Tibial artery (tissue), 4 donors: ENCODE results near the gene TTC22.

Experiments used
- DNase-seq, 2 donors: peaks; one replicate each; pipeline ENCODE4 v3.0.0-alpha.2; 2019
- H3K27ac ChIP-seq, 2 donors: fragments of 200-600 bp; sonication (generic) in 1 of 2; 1 replicate in 1 of 2; 2 replicates in 1 of 2; pipeline ENCODE4 v1.5.1; 2018 to 2019; ENCODE audit warnings: mild to moderate bottlenecking in 1 of 2
- H3K27me3 ChIP-seq, 2 donors: fragments of 200-600 bp; sonication (generic) in 1 of 2; one replicate each; pipeline versions ENCODE4 v1.5.1 to v1.6.0; 2016 to 2019
- H3K36me3 ChIP-seq, 3 donors: fragments of 200-600 bp; sonication (generic) in 2 of 3; one replicate each; pipeline ENCODE4 v1.5.1; 2016 to 2019; ENCODE audit warnings: mild to moderate bottlenecking in 2 of 3
- H3K4me1 ChIP-seq, 4 donors: fragments of 200-600 bp; sonication (generic) in 2 of 4; 1 replicate in 3 of 4; 2 replicates in 1 of 4; pipeline ENCODE4 v1.5.1; 2016 to 2019
- H3K4me3 ChIP-seq, 2 donors: fragments of 200-600 bp; sonication (generic) in 1 of 2; 1 replicate in 1 of 2; 2 replicates in 1 of 2; pipeline ENCODE4 v1.5.1; 2018 to 2019; ENCODE audit warnings: mild to moderate bottlenecking in 2 of 2
- H3K9me3 ChIP-seq, 3 donors: fragments of 200-600 bp; sonication (generic) in 1 of 3; one replicate each; pipeline ENCODE4 v1.5.1; 2016 to 2019
- CTCF ChIP-seq, 2 experiments: fragments of 200-600 bp in 1 of 2; fragments of 450-650 bp in 1 of 2; IDR thresholded peaks; one replicate each; pipeline ENCODE4 v1.5.1; 2017 to 2019; ENCODE audit warnings: antibody characterized with exemption in 2 of 2, mild to moderate bottlenecking in 1 of 2, moderate library complexity in 1 of 2
- intact Hi-C: fragments of 100-400 bp; cut with DNase I; formaldehyde crosslinking; loops from one replicate; pipeline ENCODE4 v1.15.0; 2023; ENCODE audit warnings: low total_unique reads

The TTC22 gene

GRCh38 chr1:54787604-54788003 is 13.5 kb downstream of the TTC22 start:
- TF ChIP-seq CTCF (IDR thresholded peaks at IDR 0.05), result no peak
- peaks cover 0 to 56% of the 10 kb centered on the region in 2 donors for H3K27me3 ChIP-seq
- intact Hi-C loops, result no loop called here
- peaks cover 0 to 8% (median 7%) of the 10 kb centered on the region in 3 donors for H3K9me3 ChIP-seq
- H3K4me1 ChIP-seq, result no peaks in the 10 kb centered on the region
- H3K27ac ChIP-seq, result no peak overlapping the region
- H3K4me3 ChIP-seq, result no peak overlapping the region
- peaks cover 0 to 5% (median 0%) of the 10 kb centered on the region in 3 donors for H3K36me3 ChIP-seq
- DNase-seq, result no peak

DNA sequence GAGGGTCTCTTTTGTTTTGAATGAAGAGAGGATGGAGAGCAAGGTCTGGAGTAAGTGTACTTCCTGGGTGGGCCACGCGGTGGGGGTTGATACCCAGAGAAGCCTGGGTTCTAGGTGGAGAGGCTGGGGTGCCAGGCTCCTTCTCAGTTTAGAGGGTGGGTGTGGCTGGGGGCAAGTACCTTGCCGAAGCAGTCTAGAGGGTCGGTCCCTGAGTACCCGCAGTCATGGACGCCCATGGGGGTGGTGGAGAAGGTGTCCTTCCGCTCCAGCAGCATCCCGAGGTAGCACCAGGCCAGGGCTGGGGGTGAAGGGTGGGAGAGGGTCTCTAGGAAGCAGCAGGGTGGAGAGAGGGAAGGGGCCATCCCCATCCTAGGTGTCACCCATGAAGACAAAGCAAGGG is 14.3 kb downstream of the TTC22 start:
- Histone ChIP-seq H3K4me3 (no peak overlapping the region), H3K36me3 (peaks cover 0 to 5% (median 0%) of the 10 kb centered on the region in 3 donors), H3K4me1 (no peaks in the 10 kb centered on the region), H3K27me3 (peaks cover 0 to 56% of the 10 kb centered on the region in 2 donors), H3K27ac (no peak overlapping the region), H3K9me3 (peaks cover 0 to 2% (median 0%) of the 10 kb centered on the region in 3 donors)
- DNase-seq, result no peak
- TF ChIP-seq CTCF (IDR thresholded peaks at IDR 0.05), result no peak
- intact Hi-C loops, result no loop called here

- no peak for DNase-seq
- peaks cover 0 to 68% of the 10 kb centered on the region in 2 donors for H3K27me3 ChIP-seq
- intact Hi-C loops, result no loop called here
- no peaks in the 10 kb centered on the region for H3K9me3 ChIP-seq
- peaks cover 0 to 9% (median 0%) of the 10 kb centered on the region in 3 donors for H3K36me3 ChIP-seq
- peaks cover 0 to 6% (median 3%) of the 10 kb centered on the region in 4 donors for H3K4me1 ChIP-seq
- no peak for TF ChIP-seq CTCF (IDR thresholded peaks at IDR 0.05)
- no peak overlapping the region for H3K27ac ChIP-seq
- H3K4me3 ChIP-seq, result no peak overlapping the region
Observed at GRCh38 chr1:54784066-54784465, 17.1 kb downstream of the TTC22 start.

- no peak for TF ChIP-seq CTCF (IDR thresholded peaks at IDR 0.05)
- Histone ChIP-seq H3K27ac (no peak overlapping the region), H3K9me3 (no peaks in the 10 kb centered on the region), H3K4me3 (no peak overlapping the region), H3K36me3 (peaks cover 0 to 9% (median 0%) of the 10 kb centered on the region in 3 donors), H3K4me1 (peaks cover 0 to 6% (median 3%) of the 10 kb centered on the region in 4 donors), H3K27me3 (peaks cover 0 to 58% of the 10 kb centered on the region in 2 donors)
- no peak for DNase-seq
- intact Hi-C loops, result no loop called here
Observed at GRCh38 chr1:54782588-54782987, 18.5 kb downstream of the TTC22 start.

DNA sequence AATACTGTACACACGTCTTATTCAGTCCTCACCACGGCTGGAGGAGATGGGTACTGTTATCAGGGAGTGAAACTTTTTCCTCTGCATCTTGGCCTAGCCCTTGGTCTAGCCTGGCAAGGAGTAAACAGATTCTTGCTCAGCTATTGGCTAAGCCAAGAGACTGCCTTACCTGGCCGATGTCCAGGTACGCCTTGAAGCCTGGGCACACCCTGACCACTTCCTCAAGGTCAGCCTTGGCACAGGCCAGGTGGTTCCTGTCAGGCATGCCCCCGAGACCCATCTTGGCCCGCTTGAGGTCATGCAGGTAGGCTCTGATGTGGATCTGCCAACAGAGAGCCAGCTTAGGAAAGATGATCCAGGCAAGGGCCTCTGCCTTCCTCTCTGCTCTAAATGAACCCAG is 19.0 kb downstream of the TTC22 start:
- DNase-seq, result no peak
- no peak for TF ChIP-seq CTCF (IDR thresholded peaks at IDR 0.05)
- Histone ChIP-seq H3K27me3 (peaks cover 0 to 58% of the 10 kb centered on the region in 2 donors), H3K27ac (no peak overlapping the region), H3K9me3 (no peaks in the 10 kb centered on the region), H3K4me3 (no peak overlapping the region), H3K4me1 (peaks cover 0 to 6% (median 3%) of the 10 kb centered on the region in 4 donors), H3K36me3 (peaks cover 0 to 9% (median 0%) of the 10 kb centered on the region in 3 donors)
- intact Hi-C loops, result no loop called here
